GM19468 (cell line): ENCODE results near the gene CSPG4.
"Not testable (repeated sequence)": the region's sequence is repeated elsewhere in the genome, so short reads cannot be mapped to it uniquely, and the experiment has no call there.

Experiments used
- ATAC-seq: cut with Tn5 transposase; IDR thresholded peaks from one replicate; pipeline ENCODE4 v1.9.1; 2021; ENCODE audit warnings: mild to moderate bottlenecking, moderate library complexity, moderate number of reproducible peaks; ENCODE audit not compliant: unreplicated experiment; ENCODE audit errors: extremely low read depth

The CSPG4 gene

DNA sequence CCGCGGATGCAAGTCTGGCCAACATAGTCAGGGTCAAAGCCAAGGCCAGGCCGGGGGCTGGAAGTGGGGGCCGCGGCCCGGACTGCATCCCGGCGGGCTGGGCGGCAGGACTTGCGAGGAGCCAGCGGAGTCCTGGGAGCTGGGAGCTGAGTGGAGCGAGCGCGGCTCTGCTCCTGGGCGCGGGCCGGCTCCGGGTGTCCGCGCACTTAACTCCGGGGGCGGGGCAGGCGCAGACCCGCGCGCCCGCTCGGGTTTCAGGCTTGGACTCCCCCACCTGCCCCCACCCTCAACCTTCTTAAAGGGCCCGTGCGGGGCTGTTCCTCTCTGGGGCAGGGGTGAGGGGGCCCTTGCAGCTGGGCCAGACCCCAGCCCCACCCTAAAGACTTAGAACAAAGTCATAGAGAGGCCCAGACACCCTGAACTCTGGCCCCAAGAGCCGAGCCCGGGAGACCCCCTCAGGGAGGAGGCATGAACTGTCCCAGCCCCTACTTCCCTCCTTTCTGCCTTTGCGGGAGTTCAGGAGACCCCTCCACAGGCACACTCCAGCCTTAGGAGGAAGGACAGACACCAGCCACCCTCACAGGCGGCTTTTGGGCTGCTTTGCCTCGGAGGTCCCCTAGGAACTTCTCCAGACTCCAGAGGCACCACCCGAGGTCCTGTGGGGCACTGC lies at the start of gene CSPG4:
CSPG4 (minus strand) TSS at position 181 of the 670 bp plus-strand sequence; CDS start at position 88, 93 bp downstream.
- ATAC-seq = no peak

GRCh38 chr15:75762357-75762718 lies 49.7 kb upstream of the CSPG4 start:
- not testable (repeated sequence) for ATAC-seq

GRCh38 chr15:75761446-75762356 lies 49.1 kb upstream of the CSPG4 start:
- ATAC-seq = no peak

DNA sequence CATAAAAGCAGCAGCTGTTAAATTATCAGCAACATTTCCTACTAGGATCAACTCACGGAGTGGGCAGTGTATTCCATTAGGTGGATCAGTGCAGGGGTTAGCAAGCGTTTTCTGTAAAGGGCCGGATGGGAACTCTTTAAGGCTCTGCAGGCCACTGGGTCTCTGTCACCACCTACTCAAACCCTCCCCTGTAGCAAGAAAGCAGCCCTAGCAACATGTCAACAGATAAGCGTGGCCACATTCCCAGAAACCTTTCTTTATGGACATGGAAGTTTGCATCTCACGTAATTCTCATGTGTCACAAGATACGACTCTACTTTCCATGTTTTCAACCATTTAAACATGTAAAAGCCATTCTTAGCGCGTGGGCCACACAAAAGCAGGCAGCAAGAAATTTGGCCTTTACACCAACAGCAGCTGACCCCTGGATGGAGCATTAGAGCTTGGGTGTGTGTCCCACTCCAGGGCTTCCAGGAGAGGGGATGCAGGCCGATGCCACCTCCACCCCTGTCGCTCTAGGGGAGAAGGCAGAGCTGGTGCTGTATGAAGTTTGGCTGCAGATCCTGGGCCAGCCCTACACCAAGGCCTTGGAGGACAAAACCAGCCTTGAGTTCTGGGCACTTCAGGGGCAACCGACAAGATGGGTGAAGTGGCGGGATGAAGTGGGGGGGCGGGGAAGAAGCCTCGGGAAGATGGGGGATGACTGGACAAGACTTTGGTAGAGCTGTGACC lies 48.2 kb upstream of the CSPG4 start:
- no peak for ATAC-seq

DNA sequence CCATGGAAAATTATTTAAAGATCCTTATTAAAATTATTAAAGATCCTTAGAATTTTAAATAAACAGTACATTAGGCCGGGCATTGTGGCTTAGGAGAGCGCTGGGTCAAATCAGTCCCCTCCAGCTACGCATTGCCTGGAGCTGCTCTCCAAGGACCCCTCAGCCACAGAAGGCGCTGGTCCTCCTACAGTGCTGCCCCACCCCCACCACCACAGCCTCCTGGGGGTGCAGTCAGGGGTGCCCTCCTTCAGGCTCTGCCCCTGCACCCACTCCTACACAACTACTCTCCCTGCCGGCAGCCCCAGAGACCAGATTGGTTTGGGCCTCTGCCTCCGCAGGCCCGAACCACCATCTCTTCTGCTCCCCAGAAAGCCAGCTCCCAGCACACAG lies 47.5 kb upstream of the CSPG4 start:
- not testable (repeated sequence) for ATAC-seq

DNA sequence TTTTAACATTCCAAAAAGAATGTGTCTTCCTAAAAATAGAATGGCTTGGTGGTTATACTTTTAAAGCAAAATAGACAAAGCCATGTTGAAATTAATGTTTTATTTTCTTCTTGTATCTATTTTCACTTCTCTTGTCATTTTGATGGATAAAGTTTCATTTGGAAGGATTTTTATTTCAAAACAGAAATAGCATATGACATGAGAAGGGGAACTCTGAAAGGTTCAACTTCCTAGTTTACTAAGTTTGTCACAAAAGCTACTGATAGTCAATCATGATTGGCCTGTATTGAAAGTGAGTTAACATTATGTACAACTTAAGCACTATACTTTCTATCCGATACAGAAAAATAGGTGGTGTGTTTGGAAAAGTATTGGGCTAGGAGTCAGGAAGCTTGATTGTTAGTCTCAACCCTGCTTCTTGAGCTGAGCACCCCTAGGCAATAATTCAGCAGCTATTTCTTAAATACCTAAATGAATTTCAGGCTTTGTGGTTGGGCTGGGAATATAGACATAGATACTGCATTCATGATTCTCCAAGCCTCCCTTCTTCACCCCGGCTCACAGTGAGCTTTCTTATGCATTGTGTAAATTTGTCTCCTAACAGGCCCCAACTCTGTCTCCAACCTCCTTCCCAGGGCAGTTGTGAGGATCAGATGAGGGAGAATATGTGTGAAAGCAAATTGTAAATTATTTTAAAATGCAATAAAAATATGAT lies 46.9 kb upstream of the CSPG4 start:
- ATAC-seq = no peak

DNA sequence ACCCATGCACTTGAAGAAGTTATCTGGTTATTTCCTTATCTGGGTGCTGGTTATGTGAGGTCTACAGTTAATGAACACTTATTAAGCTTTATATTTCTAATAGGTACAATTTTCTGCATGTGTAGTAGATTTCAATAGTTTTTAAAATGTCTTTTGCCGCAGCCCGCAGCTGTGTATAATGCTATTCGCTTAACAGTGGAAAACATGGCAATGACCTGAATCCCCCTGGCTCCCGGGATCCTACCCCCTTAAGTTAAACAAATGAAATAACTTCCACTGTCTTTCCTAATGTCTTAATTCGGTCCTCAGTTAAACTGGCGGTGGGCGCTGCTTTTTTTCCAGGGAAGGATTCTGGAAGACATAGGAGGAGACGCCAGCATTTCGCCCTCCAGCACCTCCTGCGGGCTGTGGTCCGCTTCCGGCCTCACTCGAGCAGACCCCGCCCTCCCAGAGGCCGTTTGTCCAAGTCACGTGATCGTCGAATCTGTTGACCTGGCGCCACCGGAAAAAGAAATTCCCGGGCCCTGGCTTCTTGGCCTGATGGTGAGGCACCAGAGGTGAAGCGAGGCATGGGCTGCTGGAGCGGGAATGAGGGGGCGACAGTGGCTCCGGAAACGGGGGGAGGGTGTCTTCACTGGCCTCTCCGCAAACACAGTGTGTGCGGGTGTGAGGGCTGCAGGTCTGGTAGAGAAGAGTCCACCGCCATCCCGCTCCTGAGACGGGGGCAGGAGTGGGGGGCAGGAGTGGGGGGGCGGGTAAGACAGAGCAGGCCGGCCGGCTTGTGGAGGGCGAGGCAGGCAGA lies 45.6 kb upstream of the CSPG4 start:
- no peak for ATAC-seq

DNA sequence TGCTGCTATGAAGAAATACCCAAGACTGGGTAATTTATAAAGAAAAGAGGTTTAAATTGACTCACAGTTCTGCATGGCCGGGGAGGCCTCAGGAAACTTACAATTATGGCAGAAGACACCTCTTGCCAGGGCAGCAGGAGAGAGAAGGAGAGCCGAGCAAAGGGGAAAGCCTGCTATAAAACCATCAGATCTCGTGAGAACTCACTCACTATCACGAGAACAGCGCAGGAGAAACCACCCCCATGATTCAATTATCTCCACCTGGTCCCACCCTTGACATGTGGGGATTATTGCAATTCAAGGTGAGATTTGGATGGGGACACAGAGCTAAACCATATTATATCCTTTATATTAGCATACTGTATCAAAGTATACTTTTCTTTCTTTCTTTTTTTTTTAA lies 42.2 kb upstream of the CSPG4 start:
- ATAC-seq = not testable (repeated sequence)

DNA sequence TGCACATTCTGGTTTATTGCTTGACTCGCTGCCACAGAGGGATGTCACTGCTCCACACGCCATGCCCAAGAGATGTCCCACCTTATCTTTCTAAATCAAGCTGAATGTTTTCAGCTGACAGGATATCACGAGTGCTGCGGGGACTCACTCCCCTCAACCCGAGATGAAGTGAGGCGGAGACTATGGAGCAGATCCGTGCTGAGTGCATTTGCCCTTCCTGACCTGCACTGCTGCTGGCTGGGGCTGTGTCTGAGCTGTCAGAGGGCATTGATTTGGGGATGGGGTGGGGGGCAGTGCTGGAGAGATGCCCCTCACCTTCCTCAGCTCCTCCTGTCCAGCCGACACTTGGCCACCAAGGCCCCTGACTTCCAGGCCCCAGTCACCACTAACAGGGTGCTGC lies 40.5 kb upstream of the CSPG4 start:
- no peak for ATAC-seq

DNA sequence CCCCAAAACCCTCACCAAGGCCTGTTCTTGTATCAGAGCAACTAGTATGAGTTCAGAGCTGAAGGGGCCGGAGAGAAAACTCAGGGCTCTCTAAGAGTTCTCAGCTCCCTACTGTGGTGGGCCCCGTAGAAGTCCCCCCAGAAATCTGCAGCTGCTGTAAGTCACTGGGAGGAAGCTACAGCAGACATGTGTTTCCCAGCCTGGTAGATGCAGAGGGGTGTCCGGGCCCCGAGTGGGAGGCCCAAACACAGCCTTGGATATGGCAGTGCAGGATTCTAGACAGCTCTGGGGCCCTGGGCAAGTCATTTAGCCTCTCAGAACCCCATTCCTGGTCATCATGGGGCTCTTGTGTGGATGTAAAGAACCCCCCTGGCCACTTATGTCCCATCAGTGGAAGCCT lies 39.2 kb upstream of the CSPG4 start:
- ATAC-seq = no peak

DNA sequence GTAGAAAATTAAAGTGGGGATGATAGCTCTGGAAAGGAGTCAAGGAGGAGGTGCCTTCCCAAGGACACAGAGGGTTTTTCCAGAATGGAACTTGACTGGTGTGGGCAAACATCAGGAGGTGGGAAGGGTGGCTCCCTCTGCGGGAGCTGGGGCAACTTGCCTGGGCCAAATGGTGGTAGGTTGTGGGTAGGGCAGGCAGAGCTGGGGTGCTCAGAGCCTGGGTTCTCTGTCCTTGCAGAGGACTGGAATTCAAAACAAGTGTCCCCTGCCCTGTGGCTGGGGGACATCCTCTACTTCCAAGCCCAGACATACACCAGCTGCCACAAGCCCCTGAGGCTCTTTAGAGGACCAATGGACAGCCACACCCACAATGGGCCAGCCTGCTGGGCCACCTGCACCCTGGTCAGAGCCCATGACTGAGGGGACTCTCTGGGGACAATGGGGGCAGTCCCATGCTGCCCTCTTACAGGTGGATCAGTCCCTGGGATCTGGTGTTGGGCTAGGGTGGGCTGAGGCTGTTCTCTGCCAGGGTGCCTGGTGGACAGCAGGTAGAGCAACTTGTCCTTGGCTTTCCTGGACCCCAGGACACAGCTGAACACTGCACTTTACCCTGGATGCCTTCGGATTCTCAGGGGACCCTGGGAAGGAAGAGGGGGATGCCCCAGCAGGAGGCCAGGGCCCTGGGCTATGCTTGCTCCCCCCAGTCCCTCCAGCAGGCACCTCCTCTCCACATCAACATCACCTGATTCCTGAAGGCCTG lies 38.6 kb upstream of the CSPG4 start:
- no peak for ATAC-seq

DNA sequence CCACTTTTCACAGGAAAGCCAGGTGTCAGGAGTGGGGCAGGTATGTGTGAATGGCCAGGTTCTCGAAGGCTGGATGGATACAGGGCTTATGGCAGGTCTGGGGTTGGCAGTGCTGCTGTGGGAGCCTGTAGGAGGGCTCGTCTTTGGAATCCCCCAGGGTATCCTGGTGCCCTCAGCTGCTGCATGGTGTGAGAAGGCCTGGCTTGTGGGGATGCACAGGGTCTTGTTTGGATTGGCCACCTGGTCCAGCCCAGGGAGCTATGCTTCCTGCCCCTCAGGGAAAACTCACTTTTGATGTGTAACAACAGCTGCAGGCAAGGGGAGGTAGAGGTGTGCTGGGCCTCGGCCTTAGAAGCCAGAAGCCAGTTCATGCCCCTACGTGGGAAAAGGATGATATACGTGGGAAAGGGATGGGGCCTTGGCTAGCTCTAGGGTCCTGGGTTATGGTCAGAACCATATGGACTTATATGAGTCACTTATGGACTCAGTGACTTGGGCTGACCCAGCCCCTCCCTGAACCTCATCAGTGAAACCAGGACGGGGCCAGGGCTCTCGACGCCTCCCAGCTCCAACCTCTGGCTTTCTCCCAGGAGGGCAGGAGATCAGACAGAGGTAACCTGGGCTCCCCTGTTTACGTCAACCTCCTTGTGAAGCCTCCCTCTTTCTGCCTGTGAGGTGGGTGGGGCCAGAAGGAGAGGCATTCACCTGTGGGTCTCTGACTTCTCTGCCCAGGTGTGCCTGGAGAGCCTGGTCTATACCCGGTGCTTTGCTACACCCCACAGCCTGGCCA lies 37.8 kb upstream of the CSPG4 start:
- no peak for ATAC-seq

GRCh38 chr15:75749820-75750219 lies 37.2 kb upstream of the CSPG4 start:
- no peak for ATAC-seq

DNA sequence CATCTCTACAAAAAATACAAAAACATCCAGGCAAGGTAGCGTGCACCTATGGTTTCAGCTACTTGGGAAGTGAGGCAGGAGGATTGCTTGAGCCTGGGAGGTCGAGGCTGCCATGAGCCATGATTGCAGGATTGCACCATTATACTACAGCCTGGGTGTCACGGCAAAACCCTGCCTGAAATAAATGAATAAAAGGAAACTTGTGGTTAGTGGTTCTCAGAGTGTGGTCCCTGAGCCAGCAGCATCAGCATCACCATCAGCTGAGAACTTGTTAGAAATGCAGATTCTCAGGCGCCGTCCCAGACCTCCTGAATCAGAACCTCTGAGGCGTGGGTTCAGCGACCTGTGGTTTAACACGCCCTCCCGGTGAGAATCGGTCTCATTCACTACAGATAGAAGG lies 36.2 kb upstream of the CSPG4 start:
- not testable (repeated sequence) for ATAC-seq

GRCh38 chr15:75747121-75747520 lies 34.5 kb upstream of the CSPG4 start:
- ATAC-seq = not testable (repeated sequence)

GRCh38 chr15:75745305-75745704 lies 32.7 kb upstream of the CSPG4 start:
- no peak for ATAC-seq

DNA sequence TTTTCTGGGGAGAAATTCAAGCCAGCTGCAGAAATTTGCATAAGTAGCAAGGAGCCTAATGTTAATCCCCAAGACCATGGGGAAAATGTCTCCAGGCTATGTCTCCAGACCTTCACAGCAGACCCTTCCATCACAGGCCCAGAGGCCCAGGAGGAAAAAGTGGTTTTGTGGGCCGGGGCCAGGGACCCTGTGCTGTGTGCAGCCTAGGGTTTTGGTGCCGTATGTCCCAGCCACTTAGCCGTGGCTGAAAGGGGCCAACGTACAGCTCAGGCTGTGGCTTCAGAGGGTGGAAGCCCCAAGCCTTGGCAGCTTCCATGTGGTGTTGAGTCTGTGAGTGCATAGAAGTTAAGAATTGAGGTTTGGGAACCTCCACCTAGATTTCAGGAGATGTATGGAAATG lies 29.7 kb upstream of the CSPG4 start:
- not testable (repeated sequence) for ATAC-seq

DNA sequence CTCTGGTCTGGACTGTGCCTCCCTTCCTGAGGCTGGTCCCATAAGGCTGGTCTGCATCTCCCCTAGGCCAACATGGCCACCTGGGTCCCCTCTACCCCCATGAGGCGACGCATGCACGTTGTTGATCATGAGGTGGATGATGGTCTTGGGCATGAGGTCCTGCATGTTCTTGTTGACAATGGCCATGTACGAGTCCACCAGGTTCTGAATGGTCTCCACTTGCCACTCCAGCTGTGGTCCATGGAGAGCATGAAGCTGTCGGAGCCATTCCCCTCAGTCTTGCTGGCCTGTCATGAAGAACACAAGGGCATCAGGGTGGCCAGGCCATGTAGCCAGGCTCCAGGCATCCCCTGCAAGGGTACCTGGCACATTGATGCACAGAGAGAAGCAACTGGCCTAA lies 27.1 kb upstream of the CSPG4 start:
- no peak for ATAC-seq
